GM18520 (cell line): Measurements from ENCODE around the gene DCST2.

Experiments used
- ATAC-seq: cut with Tn5 transposase; IDR thresholded peaks from one replicate; pipeline ENCODE4 v1.9.1; 2021; ENCODE audit not compliant: unreplicated experiment

DCST2 gene

GRCh38 chr1:155049651-155050559 is 16.3 kb upstream of the DCST2 start:
- no peak for ATAC-seq

DNA sequence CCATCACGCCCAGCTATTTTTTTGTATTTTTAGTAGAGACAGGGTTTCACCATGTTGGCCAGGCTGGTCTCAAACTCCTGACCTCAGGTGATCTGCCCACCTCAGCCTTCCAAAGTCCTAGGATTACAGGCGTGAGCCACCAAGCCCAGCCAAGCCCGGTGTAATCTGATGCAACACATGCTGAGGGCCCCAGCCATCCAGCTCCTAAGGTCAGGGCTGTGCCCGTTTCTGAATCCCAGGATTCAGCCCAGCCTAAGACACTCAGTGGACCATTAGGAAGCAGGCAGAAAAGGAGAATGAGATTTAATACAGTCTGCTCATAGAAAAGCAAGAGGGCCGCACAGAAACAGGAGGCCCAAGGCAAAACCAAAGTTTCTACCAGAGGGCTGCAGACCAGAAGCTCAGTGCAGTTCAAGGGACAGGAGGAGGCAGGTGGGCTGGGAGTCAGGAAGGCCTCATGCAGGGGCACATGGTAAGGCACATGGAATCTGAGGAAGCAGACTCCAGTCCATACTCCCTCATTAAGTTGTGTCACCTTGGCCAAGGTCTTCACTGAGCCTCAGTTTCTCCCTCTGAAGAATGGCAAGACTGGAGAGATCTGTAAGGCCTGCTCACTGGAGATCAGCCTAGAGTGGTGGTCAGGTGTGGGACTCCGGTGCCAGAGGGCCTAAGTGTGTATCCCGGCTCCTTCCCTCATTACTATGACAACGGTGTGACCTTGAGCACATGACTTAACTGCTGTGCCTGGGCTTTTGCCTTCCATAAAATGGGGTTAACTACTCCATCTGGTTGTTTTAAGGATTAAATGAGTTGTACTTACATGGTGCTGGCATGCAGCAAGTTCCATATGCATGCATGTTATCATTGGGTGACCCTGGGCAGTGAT is 15.1 kb upstream of the DCST2 start:
- no peak for ATAC-seq

DNA sequence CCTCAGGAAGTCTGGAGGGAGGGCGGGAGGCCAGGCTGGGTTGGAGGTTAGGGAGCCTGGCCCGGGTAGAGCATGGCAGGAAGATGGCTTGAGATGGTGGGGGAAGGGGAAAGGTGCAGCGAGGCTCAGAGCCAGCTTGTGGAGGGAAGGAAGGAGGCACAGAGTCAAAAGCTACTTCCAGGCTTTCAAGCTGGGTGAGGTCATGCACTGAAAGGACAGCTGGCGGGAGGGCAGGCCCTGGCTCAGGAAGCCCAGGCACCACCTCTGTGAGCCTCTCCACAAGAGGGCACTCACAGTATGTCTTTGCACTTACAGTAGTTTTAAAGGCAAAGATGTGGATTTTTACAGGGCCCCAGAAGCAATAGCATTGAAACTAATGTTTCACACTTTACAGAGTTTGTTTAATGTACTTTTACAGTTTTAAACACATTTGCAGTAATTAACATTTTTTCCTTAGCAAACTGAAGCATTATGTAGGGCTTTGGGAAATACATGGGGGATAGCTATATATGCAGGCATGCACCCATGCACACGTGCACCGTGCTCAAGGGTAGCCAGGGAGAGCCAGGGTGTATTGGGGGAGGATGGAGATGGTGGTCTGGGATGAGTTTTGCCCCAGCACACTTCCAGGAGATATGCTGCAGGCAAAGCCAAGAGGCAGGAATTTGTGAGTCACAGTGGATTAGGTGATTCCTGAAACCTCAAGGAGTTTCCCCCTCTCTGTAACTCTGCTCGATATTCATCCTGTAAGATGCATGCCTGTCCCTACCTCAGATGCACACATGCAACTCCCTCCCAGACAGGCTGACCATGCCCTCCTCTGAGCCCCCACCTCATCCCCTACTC is 11.5 kb upstream of the DCST2 start:
- ATAC-seq = no peak

GRCh38 chr1:155044365-155044764 is 10.8 kb upstream of the DCST2 start:
- no peak for ATAC-seq

GRCh38 chr1:155043793-155044192 is 10.2 kb upstream of the DCST2 start:
- ATAC-seq = no peak

DNA sequence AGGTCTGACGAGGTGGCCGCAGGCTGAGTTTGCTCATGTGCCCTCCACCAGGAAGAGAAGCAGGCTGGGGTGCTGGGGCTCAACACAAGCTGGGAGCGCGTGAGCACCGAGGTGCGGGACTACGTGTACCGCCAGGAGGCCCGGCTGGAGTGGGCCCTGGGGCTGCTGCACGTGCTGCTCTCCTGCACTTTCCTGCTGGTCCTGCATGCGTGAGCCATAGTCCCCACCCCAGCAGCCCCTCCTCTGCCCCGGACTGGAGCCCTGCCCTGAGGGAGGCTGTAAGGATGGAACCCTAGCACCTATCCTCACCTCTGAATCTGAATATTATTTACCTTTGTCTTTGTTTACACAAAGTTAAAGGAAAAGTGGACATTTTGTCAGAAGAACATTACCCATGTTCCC is 9.7 kb upstream of the DCST2 start:
- ATAC-seq = no peak

- no peak for ATAC-seq
These were observed 9.2 kb upstream of the DCST2 start for GRCh38 chr1:155042789-155043188.

GRCh38 chr1:155040358-155041093 is 6.9 kb upstream of the DCST2 start:
- no peak for ATAC-seq

DNA sequence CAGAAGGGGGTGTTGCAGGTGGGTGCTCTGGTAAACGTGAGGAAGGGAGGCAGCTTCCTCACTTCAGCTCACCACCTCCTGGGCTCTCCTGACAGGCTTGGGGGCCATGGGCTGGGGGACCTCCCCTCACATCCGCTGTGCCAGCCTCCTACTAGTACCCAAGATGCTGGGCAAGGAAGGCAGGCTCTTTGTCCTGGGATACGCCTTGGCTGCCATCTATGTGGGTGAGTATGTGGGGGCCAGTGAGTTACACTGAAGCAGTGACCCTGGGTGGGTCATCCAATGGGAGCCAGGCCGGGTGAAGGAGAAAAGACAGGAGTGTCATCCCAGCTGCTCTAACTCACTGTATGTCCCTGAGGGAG is 5.7 kb upstream of the DCST2 start:
- no peak for ATAC-seq

GRCh38 chr1:155038602-155039307 is 5.2 kb upstream of the DCST2 start:
- no peak for ATAC-seq

- ATAC-seq = no peak
These were observed 4.4 kb upstream of the DCST2 start for GRCh38 chr1:155037851-155038441.

DNA sequence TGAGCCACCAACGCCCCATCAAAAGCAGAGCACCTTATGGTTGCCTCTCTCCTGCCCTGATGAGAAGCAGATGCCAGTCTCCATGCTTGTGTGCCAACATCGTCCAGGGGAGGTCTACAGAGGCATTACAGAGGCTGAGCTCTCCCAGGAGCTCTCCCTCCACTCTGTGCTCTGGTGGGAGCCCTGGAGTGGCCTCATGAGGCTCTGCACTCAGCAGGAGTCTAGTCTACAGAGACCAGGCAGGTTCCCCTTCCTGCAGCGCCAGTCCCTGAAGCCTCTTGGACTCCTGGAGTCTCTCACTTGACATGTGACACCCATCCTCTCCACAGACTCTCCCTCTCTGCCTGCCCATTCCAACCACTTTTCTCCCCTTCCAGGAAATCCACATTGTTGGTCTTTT is 3.5 kb upstream of the DCST2 start:
- no peak for ATAC-seq

DNA sequence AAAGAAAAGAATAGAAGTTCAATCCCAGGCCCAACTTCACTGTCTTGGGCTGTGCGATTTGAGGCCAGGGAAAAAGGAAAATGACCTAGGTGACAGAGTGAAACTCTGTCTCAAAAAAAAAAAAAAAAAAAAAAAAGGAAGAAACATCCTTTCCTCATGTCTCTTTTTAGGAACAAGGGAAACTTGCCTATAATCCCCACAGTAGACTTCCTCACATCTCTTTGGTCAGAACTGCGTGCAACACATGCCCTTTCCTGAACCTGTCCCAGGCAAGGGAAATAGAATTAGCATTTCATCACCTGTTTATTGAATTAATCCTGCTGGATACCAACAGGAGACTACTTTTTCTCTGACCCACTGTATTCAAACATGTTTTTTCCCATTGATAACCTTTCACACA is 2.4 kb upstream of the DCST2 start:
- ATAC-seq = no peak

DNA sequence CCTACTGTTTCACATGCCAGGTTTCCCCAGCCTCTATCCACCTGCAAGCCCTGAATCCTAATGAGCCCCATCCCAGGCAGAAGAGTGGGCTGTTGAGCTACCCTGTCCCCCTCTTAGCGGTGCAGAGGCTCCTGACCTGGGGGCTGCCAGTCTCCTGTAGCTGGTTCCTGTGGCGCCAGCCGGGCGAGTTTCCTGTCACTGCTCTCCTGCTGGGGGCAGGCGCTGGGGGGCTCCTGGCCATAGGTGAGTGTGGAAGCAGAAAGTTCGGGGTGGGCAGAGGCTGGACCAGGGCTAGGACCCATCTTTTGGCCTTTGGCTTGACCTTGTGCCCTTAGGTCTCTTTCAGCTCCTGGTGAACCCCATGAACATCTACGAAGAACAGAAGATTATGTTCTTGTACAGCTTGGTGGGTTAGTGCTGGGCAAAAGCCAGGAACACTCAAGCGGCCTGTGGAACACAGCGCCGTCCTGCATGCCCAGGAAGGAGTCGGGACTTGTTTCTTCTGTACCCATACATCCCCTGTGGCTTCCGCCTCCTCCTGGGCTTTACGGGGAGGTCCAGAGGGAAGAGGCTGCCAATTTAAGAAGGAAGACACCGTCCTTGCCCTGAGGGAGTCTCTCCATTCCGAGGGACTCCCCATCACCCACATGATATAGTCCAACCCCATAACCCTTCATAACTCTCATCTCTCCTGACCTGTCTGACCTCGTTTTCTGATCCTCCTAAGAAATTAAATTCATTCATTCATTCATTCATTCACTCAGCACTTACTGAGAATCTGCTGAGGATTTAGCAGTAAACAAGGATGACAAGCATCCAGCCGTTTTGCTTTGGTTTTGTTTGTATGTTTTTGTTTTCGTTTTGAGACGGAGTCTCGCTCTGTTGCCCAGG is 982 bp upstream of the DCST2 start:
- no peak for ATAC-seq

- ATAC-seq = no peak
These were observed 695 bp downstream of the DCST2 start for GRCh38 chr1:155032886-155033285.

GRCh38 chr1:155030899-155031298 is 2.7 kb downstream of the DCST2 start:
- ATAC-seq = no peak

DNA sequence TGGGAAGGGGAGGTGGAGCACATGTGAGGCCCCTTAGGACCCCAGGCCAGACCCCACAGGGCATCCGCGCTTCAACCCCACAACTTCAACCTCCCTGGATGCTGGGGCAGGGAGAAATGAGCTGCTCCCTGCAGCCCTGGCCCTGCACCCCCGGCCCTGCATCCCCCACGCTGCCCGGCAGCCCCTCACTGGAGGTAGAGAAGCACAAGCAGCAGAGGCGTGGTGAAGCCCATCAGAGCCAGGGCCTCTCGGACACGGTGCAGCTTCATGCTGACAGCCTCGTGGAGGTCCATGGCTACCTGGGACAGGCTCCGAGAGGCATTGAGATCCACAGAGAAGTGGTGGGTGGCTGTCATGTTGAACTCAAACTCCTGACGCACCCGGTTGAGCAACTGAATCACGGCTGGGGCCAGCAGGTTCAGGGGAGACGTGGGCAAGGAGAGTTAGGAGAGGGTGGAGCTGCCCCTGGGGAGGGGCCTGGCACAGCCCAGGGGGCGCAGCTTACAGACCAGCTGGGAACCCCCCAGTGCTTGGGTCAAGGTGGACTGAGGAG is 3.3 kb downstream of the DCST2 start:
- no peak for ATAC-seq
